SK-N-SH (cell line): ENCODE results near the gene FABP7. TPM values are rescaled to one million over a fixed set of nuclear protein-coding genes. Genes with fewer than 3 reads are reported as not detected.

Source experiments
- CTCF ChIA-PET: fragments of 300-600, 350-600 bp; formaldehyde crosslinking; extraction: SDS; loops from one replicate; lab custom pipeline; 2021; lab: Yijun Ruan, JAX
- POLR2A ChIA-PET: fragments of 350-600 bp; sonication (Branson Sonifier 250); formaldehyde crosslinking; extraction: SDS; loops from one replicate; lab custom pipeline; 2020; ENCODE audit warnings: antibody characterized with exemption, inconsistent platforms; lab: Yijun Ruan, JAX
- DNase-seq: peaks from one replicate; pipeline ENCODE4 v3.0.0; 2012
- H2AFZ ChIP-seq: fragments of 200-600 bp; sonication (generic); 2 replicates; pipeline ENCODE4 v1.8.1; 2016; ENCODE audit warnings: antibody characterized with exemption, mild to moderate bottlenecking, low read depth
- H3F3A ChIP-seq: fragments of 200-600 bp; sonication (generic); replicated peaks from 2 replicates; pipeline ENCODE3; 2016; ENCODE audit warnings: antibody characterized with exemption, mild to moderate bottlenecking; ENCODE audit not compliant: insufficient read depth
- H3K27ac ChIP-seq, 2 experiments: fragments of 200-500 bp in 1 of 2; fragments of 200-600 bp in 1 of 2; sonication (Bioruptor generic) in 1 of 2; sonication (generic), shearing (Covaris generic) in 1 of 2; 2 replicates each; pipeline versions ENCODE4 v1.5.1 to v1.6.1; 2014 to 2016; ENCODE audit warnings: low read depth in 2 of 2, inconsistent platforms in 1 of 2, low read length in 1 of 2, mild to moderate bottlenecking in 1 of 2, mixed read lengths in 1 of 2
- H3K27me3 ChIP-seq: fragments of 200-600 bp; sonication (generic), shearing (Covaris generic); 2 replicates; pipeline ENCODE4 v1.6.1; 2016; ENCODE audit warnings: mixed run types; ENCODE audit not compliant: insufficient read depth
- H3K36me3 ChIP-seq, 2 experiments: fragments of 200-500 bp in 1 of 2; fragments of 200-600 bp in 1 of 2; sonication (Bioruptor generic) in 1 of 2; sonication (generic) in 1 of 2; replicated peaks in 1 of 2; 2 replicates each; pipeline versions ENCODE3 to v1.5.1; 2014 to 2016; ENCODE audit warnings: low read length in 1 of 2, mild to moderate bottlenecking in 1 of 2; ENCODE audit not compliant: insufficient read depth in 2 of 2, control insufficient read depth in 1 of 2
- H3K4me1 ChIP-seq, 2 experiments: fragments of 200-500 bp in 1 of 2; fragments of 200-600 bp in 1 of 2; sonication (Bioruptor generic) in 1 of 2; sonication (generic), shearing (Covaris generic) in 1 of 2; 2 replicates each; pipeline versions ENCODE4 v1.5.1 to v1.6.1; 2014 to 2016; ENCODE audit warnings: low read depth in 1 of 2, low read length in 1 of 2, mixed run types in 1 of 2; ENCODE audit not compliant: insufficient read depth in 2 of 2, control insufficient read depth in 1 of 2
- H3K4me2 ChIP-seq: fragments of 200-600 bp; sonication (generic), shearing (Covaris generic); 2 replicates; pipeline ENCODE4 v1.6.1; 2017; ENCODE audit warnings: mixed run types
- H3K4me3 ChIP-seq, 2 experiments: fragments of 200-500 bp in 1 of 2; fragments of 200-600 bp in 1 of 2; sonication (Bioruptor generic) in 1 of 2; sonication (generic), shearing (Covaris generic) in 1 of 2; 2 replicates each; pipeline versions ENCODE4 v1.5.1 to v1.8.1; 2014 to 2016; ENCODE audit warnings: low read depth in 2 of 2, inconsistent platforms in 1 of 2, low read length in 1 of 2, mild to moderate bottlenecking in 1 of 2, mixed read lengths in 1 of 2, moderate library complexity in 1 of 2
- H3K79me2 ChIP-seq: fragments of 200-600 bp; sonication (generic); 2 replicates; pipeline ENCODE4 v1.8.1; 2017; ENCODE audit warnings: mild to moderate bottlenecking; ENCODE audit not compliant: insufficient read depth
- H3K9ac ChIP-seq: fragments of 200-600 bp; sonication (generic); 2 replicates; pipeline ENCODE4 v1.6.1; 2017; ENCODE audit warnings: mixed run types
- H3K9me2 ChIP-seq: fragments of 200-600 bp; sonication (generic); 2 replicates; pipeline ENCODE4 v1.6.1; 2017; ENCODE audit warnings: mixed run types
- H3K9me3 ChIP-seq: fragments of 200-600 bp; sonication (generic); 2 replicates; pipeline ENCODE4 v1.6.1; 2017; ENCODE audit warnings: mixed run types, mild to moderate bottlenecking, moderate library complexity
- H4K20me1 ChIP-seq: fragments of 200-600 bp; sonication (generic); 2 replicates; pipeline ENCODE4 v1.6.1; 2017; ENCODE audit warnings: mild to moderate bottlenecking, mixed run types; ENCODE audit not compliant: insufficient read depth
- CHD2 ChIP-seq: fragments of 150-350 bp; IDR thresholded peaks from 2 replicates; pipeline ENCODE4 v1.6.1; 2018; ENCODE audit warnings: low read length; ENCODE audit not compliant: partially characterized antibody
- CTCF ChIP-seq: fragments of 200-600 bp; sonication (generic); IDR thresholded peaks from 2 replicates; pipeline ENCODE4 v1.6.1; 2017; ENCODE audit warnings: antibody characterized with exemption, mild to moderate bottlenecking, moderate library complexity
- ELF1 ChIP-seq: IDR thresholded peaks from 2 replicates; pipeline ENCODE4 v1.4.0; 2012
- EP300 ChIP-seq, 2 experiments: IDR thresholded peaks; 2 replicates each; pipeline versions ENCODE4 v1.4.0 to v1.6.1; 2012; ENCODE audit warnings: borderline replicate concordance in 1 of 2, low read depth in 1 of 2, low read length in 1 of 2
- FOSL2 ChIP-seq: IDR thresholded peaks from 2 replicates; pipeline ENCODE4 v1.4.0; 2012; ENCODE audit warnings: low read depth, mild to moderate bottlenecking, moderate library complexity, borderline replicate concordance
- FOXM1 ChIP-seq: IDR thresholded peaks from 2 replicates; pipeline ENCODE4 v1.4.0; 2012; ENCODE audit warnings: low read depth, mild to moderate bottlenecking
- GATA2 ChIP-seq: sonication (generic); formaldehyde crosslinking; IDR thresholded peaks from 2 replicates; pipeline ENCODE4 v1.5.0; 2020; ENCODE audit warnings: mild to moderate bottlenecking, missing genetic modification reagents
- JUND ChIP-seq: IDR thresholded peaks from 2 replicates; pipeline ENCODE4 v1.4.0; 2012
- MAX ChIP-seq: IDR thresholded peaks from 2 replicates; pipeline ENCODE4 v1.4.0; 2012; ENCODE audit warnings: low read depth
- MXI1 ChIP-seq: IDR thresholded peaks from 2 replicates; pipeline ENCODE4 v1.6.1; 2012; ENCODE audit warnings: mild to moderate bottlenecking, low read depth, low read length, improper control_type of control experiment
- POLR2AphosphoS5 ChIP-seq: IDR thresholded peaks from 2 replicates; pipeline ENCODE4 v1.6.1; 2012; ENCODE audit warnings: low read depth, low read length
- RFX5 ChIP-seq: IDR thresholded peaks from 2 replicates; pipeline ENCODE4 v1.6.1; 2012; ENCODE audit warnings: mild to moderate bottlenecking, improper control_type of control experiment, low read length
- RXRA ChIP-seq: IDR thresholded peaks from 2 replicates; pipeline ENCODE4 v1.4.0; 2012; ENCODE audit warnings: low read depth, mild to moderate bottlenecking, borderline replicate concordance
- SIN3A ChIP-seq: IDR thresholded peaks from 2 replicates; pipeline ENCODE4 v1.6.1; 2012; ENCODE audit warnings: low read depth, mild to moderate bottlenecking, low read length, moderate library complexity, borderline replicate concordance
- SMC3 ChIP-seq: IDR thresholded peaks from 2 replicates; pipeline ENCODE4 v1.6.1; 2012; ENCODE audit warnings: low read depth, low read length, improper control_type of control experiment
- TAF1 ChIP-seq: IDR thresholded peaks from 2 replicates; pipeline ENCODE4 v1.6.1; 2012; ENCODE audit warnings: low read depth, mild to moderate bottlenecking, low read length, moderate library complexity, borderline replicate concordance
- TEAD4 ChIP-seq: IDR thresholded peaks from 2 replicates; pipeline ENCODE4 v1.4.0; 2012; ENCODE audit warnings: mild to moderate bottlenecking, borderline replicate concordance; ENCODE audit not compliant: insufficient read depth
- USF2 ChIP-seq: fragments of 150-350 bp; IDR thresholded peaks from 2 replicates; pipeline ENCODE4 v1.6.1; 2017; ENCODE audit warnings: antibody characterized with exemption, low read length, low read depth, borderline replicate concordance
- YY1 ChIP-seq: IDR thresholded peaks from 2 replicates; pipeline ENCODE4 v1.4.0; 2012; ENCODE audit warnings: low read depth, mild to moderate bottlenecking
- WGBS: methylation state at CpG from one replicate; pipeline ENCODE4 v1.1.6; 2017; ENCODE audit warnings: low lambda C conversion rate; 5-methylcytosine and 5-hydroxymethylcytosine counted together
- polyA plus RNA-seq, 3 experiments: library from polyadenylated mRNA; depleted of rRNA; stranded (reverse); fragments of >200 nt; gene quantifications; 2 replicates each; pipeline ENCODE4 v1.2.3, GENCODE V29; 2012

FABP7 gene
- polyA plus RNA-seq, 1 of the 3 experiments (the other 2 are of a cell fraction): not detected

GRCh38 chr6:122736616-122737015 lies 42.9 kb upstream of the FABP7 start:
- CTCF ChIA-PET: no interaction called here
- no peak overlapping the region for H3K9ac ChIP-seq
- no peak overlapping the region for H2AFZ ChIP-seq
- no peaks in the 10 kb centered on the region for H3K9me2 ChIP-seq
- H3K27me3 ChIP-seq: peaks cover 43% of the 10 kb centered on the region
- DNase-seq: no peak
- H3K4me1 ChIP-seq: peaks cover 0 to 5% of the 10 kb centered on the region in 2 experiments; a peak in 1 of 4 replicates
- no peaks in the 10 kb centered on the region for H3F3A ChIP-seq
- H4K20me1 ChIP-seq: no peaks in the 10 kb centered on the region
- WGBS: 5% methylated on average over 3 of the region's 3 CpGs
- H3K79me2 ChIP-seq: no peaks in the 10 kb centered on the region
- no peak for TF ChIP-seq CHD2
- no peak for TF ChIP-seq EP300 (IDR thresholded peaks at IDR 0.05; ENCODE audit: borderline replicate concordance in 1 of 2, low read depth in 1 of 2, low read length in 1 of 2)
- no peak for TF ChIP-seq MAX
- TF ChIP-seq MXI1: no peak
- no peak for TF ChIP-seq CTCF
- no peak for TF ChIP-seq FOSL2
- no peak for TF ChIP-seq TAF1
- no peak for TF ChIP-seq FOXM1
- no peak for TF ChIP-seq JUND
- no peak overlapping the region for H3K27ac ChIP-seq
- no peak overlapping the region for H3K4me2 ChIP-seq
- no peaks in the 10 kb centered on the region for H3K9me3 ChIP-seq
- no peak overlapping the region for H3K4me3 ChIP-seq
- POLR2A ChIA-PET: no interaction called here
- H3K36me3 ChIP-seq: no peaks in the 10 kb centered on the region

- H3K4me2 ChIP-seq: no peak overlapping the region
- peaks cover 0 to 5% of the 10 kb centered on the region in 2 experiments; a peak in 1 of 4 replicates for H3K4me1 ChIP-seq
- no peaks in the 10 kb centered on the region for H3K79me2 ChIP-seq
- ChIA-PET CTCF (interaction anchor here (1.9 to 3.1 kb wide), 2 partner anchors 9 to 99 kb away, joined by 8 to 20 read pairs; no protein-coding TSS in a partner anchor), POLR2A (no interaction called here)
- H3K9ac ChIP-seq: no peak overlapping the region
- no peaks in the 10 kb centered on the region for H4K20me1 ChIP-seq
- no peaks in the 10 kb centered on the region for H3F3A ChIP-seq
- no peak for DNase-seq
- no peaks in the 10 kb centered on the region for H3K9me2 ChIP-seq
- no peaks in the 10 kb centered on the region for H3K36me3 ChIP-seq
- 50% methylated on average over 2 of the region's 2 CpGs for WGBS
- H2AFZ ChIP-seq: no peak overlapping the region
- H3K27me3 ChIP-seq: peaks cover 19% of the 10 kb centered on the region; the same call in 1 of the 2 replicates
- H3K27ac ChIP-seq: no peak overlapping the region
- no peak overlapping the region for H3K4me3 ChIP-seq
- H3K9me3 ChIP-seq: no peaks in the 10 kb centered on the region
- TF ChIP-seq MXI1 (no peak), RXRA (no peak), ELF1 (no peak), FOXM1 (no peak), SMC3 (no peak), SIN3A (no peak), USF2 (no peak), RFX5 (no peak), FOSL2 (no peak), GATA2 (CRISPR knock-in tag) (no peak), TAF1 (no peak), YY1 (no peak), TEAD4 (no peak), POLR2AphosphoS5 (no peak)
Observed at GRCh38 chr6:122740091-122740490, 39.4 kb upstream of the FABP7 start.
